T47D (cell line): Measurements from ENCODE around the gene RHOT1.
"Not testable (repeated sequence)": the region's sequence is repeated elsewhere in the genome, so short reads cannot be mapped to it uniquely, and the experiment has no call there.

Experiments
- DNase-seq, 2 experiments: peaks; one replicate each; pipeline versions ENCODE4 v3.0.0 to v3.0.0-alpha.2; 2011 to 2012; ENCODE audit warnings: low read depth in 1 of 2, low spot score in 1 of 2
- JUND ChIP-seq: IDR thresholded peaks from 2 replicates; pipeline ENCODE4 v1.6.1; 2012; ENCODE audit warnings: low read depth
- in situ Hi-C: cut with HindIII; loops from 2 replicates; pipeline ENCODE4 v1.10.0; 2016; ENCODE audit warnings: low sequenced_read_pairs, low pct_unique_long_range_greater_than_20kb

Gene RHOT1

GRCh38 chr17:32127158-32127897, 15.0 kb upstream of the RHOT1 start:
- in situ Hi-C loops = no loop called here
- TF ChIP-seq JUND = no peak

GRCh38 chr17:32128470-32128869, 13.8 kb upstream of the RHOT1 start:
- in situ Hi-C loops, DNase-seq: not testable (repeated sequence)

More at GRCh38 chr17:32127158-32127897, 15.0 kb upstream of the RHOT1 start:
- peak; percentile 60 to 91 for DNase-seq

- peak in 1 of 2 experiments; percentile 55 for DNase-seq
- in situ Hi-C loops = not testable (repeated sequence)
Observed at GRCh38 chr17:32135497-32136117, 6.7 kb upstream of the RHOT1 start.

- no peak for DNase-seq
- in situ Hi-C loops = no loop called here
- no peak for TF ChIP-seq JUND
Observed at GRCh38 chr17:32136856-32137255, 5.4 kb upstream of the RHOT1 start.

- in situ Hi-C loops, DNase-seq: not testable (repeated sequence)
Observed at GRCh38 chr17:32139504-32139903, 2.8 kb upstream of the RHOT1 start.

GRCh38 chr17:32141258-32141657, 1.0 kb upstream of the RHOT1 start:
- in situ Hi-C loops = no loop called here
- DNase-seq = peak in 1 of 2 experiments; percentile 58
- no peak for TF ChIP-seq JUND

- in situ Hi-C loops = no loop called here
- no peak for DNase-seq
- no peak for TF ChIP-seq JUND
Observed at GRCh38 chr17:32141679-32142037, 644 bp upstream of the RHOT1 start.

GRCh38 chr17:32142857-32143526, 690 bp downstream of the RHOT1 start:
- peak; percentile 76 to 93 for DNase-seq

GRCh38 chr17:32143527-32143870, 1.2 kb downstream of the RHOT1 start:
- no peak for TF ChIP-seq JUND
- in situ Hi-C loops = no loop called here
- no peak for DNase-seq

More at GRCh38 chr17:32142857-32143526, 690 bp downstream of the RHOT1 start:
- TF ChIP-seq JUND = no peak
- in situ Hi-C loops = no loop called here

GRCh38 chr17:32144442-32144841, 2.1 kb downstream of the RHOT1 start:
- in situ Hi-C loops = not testable (repeated sequence)

GRCh38 chr17:32148351-32148750, 6.0 kb downstream of the RHOT1 start:
- in situ Hi-C loops = no loop called here
- no peak for DNase-seq
- no peak for TF ChIP-seq JUND

More at GRCh38 chr17:32144442-32144841, 2.1 kb downstream of the RHOT1 start:
- not testable (repeated sequence) for DNase-seq

- in situ Hi-C loops = no loop called here
- DNase-seq = no peak
Observed at GRCh38 chr17:32150358-32150757, 8.1 kb downstream of the RHOT1 start.

GRCh38 chr17:32152130-32152529, 9.8 kb downstream of the RHOT1 start:
- no peak for TF ChIP-seq JUND
- DNase-seq = no peak
- in situ Hi-C loops = no loop called here

More at GRCh38 chr17:32150358-32150757, 8.1 kb downstream of the RHOT1 start:
- TF ChIP-seq JUND = no peak

GRCh38 chr17:32155896-32156295, 13.6 kb downstream of the RHOT1 start:
- DNase-seq = no peak
- in situ Hi-C loops = no loop called here
- TF ChIP-seq JUND = no peak
